ENCODE measurements around the gene RNU6-9. TPM values are rescaled to one million over a fixed set of nuclear protein-coding genes. Genes with fewer than 3 reads are reported as not detected.

The RNU6-9 gene
- total and polyA plus RNA-seq, 2 of the 13 experiments (the other 11 are each of a cell fraction or from before 2014, with no cell fraction given), result under 0.01 TPM; not detected in 1

- TF ChIP-seq GMEB2 (CRISPR knock-in tag; IDR thresholded peaks at IDR 0.05; ENCODE audit: low read depth) (no peak), PHF5A (CRISPR knock-in tag; IDR thresholded peaks at IDR 0.05; ENCODE audit: low read depth, unreplicated experiment) (no peak), ZNF501 (CRISPR knock-in tag; IDR thresholded peaks at IDR 0.05) (no peak), ZNF530 (CRISPR knock-in tag; IDR thresholded peaks at IDR 0.05; ENCODE audit: low read depth) (no peak), TBX3 (IDR thresholded peaks at IDR 0.05; ENCODE audit: borderline replicate concordance) (peak; percentile 92), RBAK (CRISPR knock-in tag; IDR thresholded peaks at IDR 0.05) (no peak), YEATS4 (CRISPR knock-in tag; IDR thresholded peaks at IDR 0.05; ENCODE audit: borderline replicate concordance) (0 out of 2 replicates have a peak, but pooled peaks have one; percentile 16), ZNF773 (CRISPR knock-in tag; IDR thresholded peaks at IDR 0.05; ENCODE audit: borderline replicate concordance) (no peak), PHB2 (IDR thresholded peaks at IDR 0.05; ENCODE audit: partially characterized antibody) (no peak), PRDM10 (CRISPR knock-in tag; IDR thresholded peaks at IDR 0.05; ENCODE audit: low read depth) (0 out of 2 replicates have a peak, but pooled peaks have one; percentile 2), SP140L (CRISPR knock-in tag; IDR thresholded peaks at IDR 0.05; ENCODE audit: borderline replicate concordance) (no peak), TOPORS (CRISPR knock-in tag; IDR thresholded peaks at IDR 0.05) (no peak), ZFX (CRISPR knock-in tag; IDR thresholded peaks at IDR 0.05; ENCODE audit: low read depth) (peak; percentile 53), HNRNPH1 (optimal IDR thresholded peaks at IDR 0.05; ENCODE audit: low read depth, low read length) (no peak), ZNF234 (CRISPR knock-in tag; conservative IDR thresholded peaks at IDR 0.05) (no peak), ATAD3A (CRISPR knock-in tag; IDR thresholded peaks at IDR 0.05) (no peak), FOXP4 (CRISPR knock-in tag; IDR thresholded peaks at IDR 0.05) (0 out of 2 replicates have a peak, but pooled peaks have one; percentile 1), CCAR2 (optimal IDR thresholded peaks at IDR 0.05; ENCODE audit: low read depth, low read length) (no peak), RXRB (CRISPR knock-in tag; IDR thresholded peaks at IDR 0.05; ENCODE audit: borderline replicate concordance) (no peak), DR1 (CRISPR knock-in tag; IDR thresholded peaks at IDR 0.05) (no peak), SP2 (CRISPR knock-in tag; IDR thresholded peaks at IDR 0.05) (0 out of 2 replicates have a peak, but pooled peaks have one; percentile 28), ZFP36L1 (CRISPR knock-in tag; IDR thresholded peaks at IDR 0.05) (0 out of 2 replicates have a peak, but pooled peaks have one; percentile 26)
These were observed 31.3 kb downstream of the RNU6-9 start (continued) for GRCh38 chr19:924553-925086.

All from HepG2 (cell line).